Ramos (cell line): ENCODE data around the gene SLC33A1.
"Not testable (repeated sequence)": the region's sequence is repeated elsewhere in the genome, so short reads cannot be mapped to it uniquely, and the experiment has no call there.

Experiments
- in situ Hi-C: fragments of 300-500 bp; cut with MboI; formaldehyde crosslinking; loops from one replicate; pipeline ENCODE4 v1.14.3; 2022; ENCODE audit warnings: low sequenced_read_pairs; ENCODE audit not compliant: unreplicated experiment

The SLC33A1 gene

DNA sequence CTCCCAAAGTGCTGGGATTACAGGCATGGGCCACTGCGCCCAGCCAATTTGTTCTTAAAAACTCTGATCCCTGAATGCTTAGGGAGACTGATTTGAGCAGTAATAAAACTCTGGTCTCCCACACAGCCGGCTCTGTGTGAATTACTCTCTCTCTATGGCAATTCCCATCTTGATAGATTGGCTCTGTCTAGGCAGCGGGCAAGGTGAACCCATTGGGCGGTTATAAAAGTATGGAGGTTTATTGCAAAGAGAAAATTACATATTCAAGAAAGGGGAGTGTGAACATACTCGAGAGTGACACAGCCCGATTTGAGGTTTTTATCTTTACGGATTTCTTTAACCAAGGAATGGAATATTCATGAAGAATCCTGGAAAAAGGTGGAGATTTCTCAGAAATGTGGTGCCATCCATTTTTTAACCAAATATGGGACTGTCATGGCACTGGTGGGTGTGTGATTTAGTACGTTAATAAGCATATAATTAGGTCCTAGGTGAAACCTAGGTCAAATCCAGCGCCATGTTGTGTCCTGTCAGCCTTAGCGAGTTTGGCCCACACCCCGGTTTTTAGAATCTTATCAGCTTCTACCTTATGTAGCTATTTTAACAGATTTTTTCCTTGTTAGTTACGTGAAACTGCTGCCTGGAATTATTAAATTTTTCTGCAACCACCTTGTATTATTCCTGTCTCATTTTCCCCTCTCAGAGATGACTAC is 9.0 kb upstream of the SLC33A1 start:
- in situ Hi-C loops = loop anchor here (25.0 kb wide), 2 partner anchors 776 to 1299 kb away; partner anchors contain the start of genes CCNL1 and MME

- in situ Hi-C loops = loop anchor here (25.0 kb wide), 2 partner anchors 775 to 1300 kb away; partner anchors contain the start of genes CCNL1 and MME
These were observed 8.2 kb upstream of the SLC33A1 start for GRCh38 chr3:155862290-155862982.

DNA sequence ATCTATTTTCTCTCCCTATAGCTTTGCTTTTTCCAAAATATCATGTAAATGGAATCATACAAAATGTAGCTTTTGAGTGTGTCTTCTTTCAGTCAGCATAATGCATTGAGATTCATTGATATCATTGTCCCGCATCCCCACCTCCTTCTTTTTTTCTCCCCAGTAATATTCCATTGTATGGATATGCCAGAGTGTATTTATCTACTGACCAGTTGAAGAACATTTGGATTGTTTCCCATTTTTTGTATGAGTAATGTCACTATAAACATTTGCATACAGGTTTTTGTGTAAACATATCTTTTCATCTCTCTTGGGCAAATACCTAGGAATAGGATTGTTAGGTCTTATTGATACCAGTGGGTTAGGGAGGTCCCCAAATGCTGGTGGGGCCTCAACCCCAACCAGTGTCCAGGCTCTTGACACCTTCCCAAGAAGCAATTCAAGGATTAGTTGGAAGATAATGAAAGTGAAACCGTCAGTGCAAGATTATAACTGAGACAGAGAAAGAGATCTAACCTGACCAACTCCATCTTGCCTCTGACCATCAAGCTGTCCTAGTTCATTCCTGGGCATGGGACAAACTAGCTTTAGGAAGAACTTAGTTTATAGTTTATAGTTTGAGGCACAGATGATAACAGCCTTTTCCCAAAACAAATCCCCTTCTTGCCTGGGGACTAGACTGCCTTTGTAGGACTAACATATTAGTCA is 7.4 kb upstream of the SLC33A1 start:
- in situ Hi-C loops = loop anchor here (25.0 kb wide), 2 partner anchors 774 to 1301 kb away; partner anchors contain the start of genes CCNL1 and MME

DNA sequence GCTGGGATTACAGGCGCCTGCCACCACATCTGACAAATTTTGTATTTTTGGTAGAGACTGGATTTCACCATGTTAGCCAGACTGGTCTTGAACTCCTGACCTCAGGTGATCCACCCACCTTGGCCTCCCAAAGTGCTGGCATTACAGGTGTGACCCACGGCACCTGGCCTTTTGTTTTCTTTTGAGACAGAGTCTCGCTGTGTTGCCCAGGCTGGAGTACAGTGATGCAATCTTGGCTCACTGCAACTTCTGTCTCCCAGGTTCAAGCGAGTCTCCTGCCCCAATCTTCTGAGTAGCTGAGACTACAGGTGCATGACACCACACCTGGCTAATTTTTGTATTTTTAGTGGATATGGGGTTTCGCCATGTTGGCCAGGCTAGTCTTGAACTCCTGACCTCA is 6.2 kb upstream of the SLC33A1 start:
- in situ Hi-C loops = loop anchor here (25.0 kb wide), 2 partner anchors 773 to 1302 kb away; partner anchors contain the start of genes CCNL1 and MME

GRCh38 chr3:155859859-155860258 is 5.6 kb upstream of the SLC33A1 start:
- in situ Hi-C loops = loop anchor here (25.0 kb wide), 2 partner anchors 773 to 1302 kb away; partner anchors contain the start of genes CCNL1 and MME

GRCh38 chr3:155853214-155854140 is 750 bp downstream of the SLC33A1 start:
- in situ Hi-C loops = loop anchor here (25.0 kb wide), 2 partner anchors 766 to 1309 kb away; partner anchors contain the start of genes CCNL1 and MME

- in situ Hi-C loops = loop anchor here (25.0 kb wide), 2 partner anchors 765 to 1310 kb away; partner anchors contain the start of genes CCNL1 and MME
These were observed 1.9 kb downstream of the SLC33A1 start for GRCh38 chr3:155852341-155852740.

DNA sequence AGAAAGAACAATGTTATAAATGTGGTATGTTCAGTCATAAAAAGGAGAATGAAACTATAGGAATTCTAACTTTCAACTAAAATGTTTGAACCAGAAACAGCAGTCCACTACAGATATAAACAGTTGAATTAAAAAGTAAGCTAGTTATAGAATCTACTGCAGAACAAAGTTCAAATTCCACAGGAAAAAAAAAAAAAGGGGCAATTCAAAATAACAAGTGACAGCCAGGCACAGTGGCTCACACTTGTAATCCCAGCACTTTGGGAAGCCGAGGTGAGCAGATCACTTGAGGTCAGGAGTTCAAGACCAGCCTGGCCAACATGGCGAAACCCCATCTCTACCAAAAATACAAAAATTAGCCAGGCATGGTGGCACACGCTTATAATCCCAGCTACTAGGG is 4.8 kb downstream of the SLC33A1 start:
- in situ Hi-C loops = not testable (repeated sequence)

DNA sequence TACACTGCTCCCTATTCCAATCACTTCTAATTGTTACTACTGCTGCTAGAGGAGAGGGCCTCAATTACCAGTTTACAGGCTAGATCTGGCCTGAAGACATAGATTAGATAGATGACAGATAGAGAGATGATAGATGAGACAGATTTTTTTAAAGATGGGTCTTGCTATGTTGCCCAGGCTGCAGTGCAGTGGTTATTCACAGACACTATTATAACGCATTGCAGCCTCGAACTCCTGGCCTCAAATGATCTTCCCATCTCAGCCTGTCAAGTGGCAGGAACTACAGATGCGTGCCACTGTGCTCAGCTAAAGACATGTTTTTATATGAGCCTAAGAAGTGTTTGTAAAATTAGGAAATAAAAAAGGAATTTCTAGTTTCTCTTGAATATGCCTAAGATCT is 6.2 kb downstream of the SLC33A1 start:
- in situ Hi-C loops = no loop called here

- in situ Hi-C loops = no loop called here
These were observed 8.1 kb downstream of the SLC33A1 start for GRCh38 chr3:155846119-155846518.

DNA sequence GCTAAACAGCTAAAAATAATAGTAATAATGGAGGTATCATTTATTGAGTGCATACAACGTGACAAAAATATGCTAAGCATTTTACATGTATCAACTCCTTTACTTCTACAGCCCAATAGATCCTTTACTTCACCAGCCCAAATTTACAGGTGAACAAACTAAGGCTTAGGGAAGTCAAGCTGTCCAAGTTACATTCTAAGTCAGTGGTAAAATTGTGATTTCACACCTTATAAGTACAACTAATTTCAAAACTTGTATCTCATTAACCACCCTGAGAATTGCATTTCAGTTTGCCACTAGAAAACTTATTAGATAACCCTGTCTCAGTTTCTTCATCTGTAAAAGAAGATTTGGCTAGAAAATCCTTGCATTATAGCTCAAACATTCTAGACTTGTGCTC is 10.7 kb downstream of the SLC33A1 start:
- in situ Hi-C loops = no loop called here

DNA sequence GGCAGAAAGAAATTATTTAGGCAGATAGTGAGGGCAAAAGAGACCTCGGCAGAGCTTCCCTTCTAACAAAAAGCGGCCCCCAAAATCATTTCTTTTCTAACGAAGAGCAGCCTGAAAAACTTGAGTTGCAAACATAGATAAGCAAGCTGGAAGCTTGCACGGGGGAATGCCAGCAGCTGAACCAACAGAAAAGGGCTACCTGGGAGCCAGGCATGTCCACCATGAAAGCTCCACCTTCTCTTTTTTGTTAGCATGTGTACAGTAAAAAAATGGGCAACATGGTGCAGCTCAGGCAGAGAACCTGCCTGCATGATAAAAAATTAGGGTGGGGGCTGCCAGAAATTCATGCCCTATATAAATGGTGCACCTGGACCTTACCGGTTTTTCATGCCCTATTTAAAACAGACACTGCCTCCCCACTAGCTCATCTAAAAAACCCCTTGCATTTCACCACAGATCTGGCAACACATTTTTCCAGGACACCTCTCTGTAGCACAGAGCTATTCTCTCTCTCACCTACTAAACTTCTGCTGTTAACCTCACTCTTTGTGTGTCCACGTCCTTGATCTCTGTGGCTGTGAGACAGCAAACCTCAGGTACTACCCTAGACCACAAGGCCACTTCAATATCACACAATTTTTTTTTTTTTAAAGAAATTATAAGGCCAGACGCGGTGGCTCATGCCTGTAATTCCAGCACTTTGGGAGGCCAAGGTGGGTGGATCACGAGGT is 18.7 kb downstream of the SLC33A1 start:
- in situ Hi-C loops = no loop called here

DNA sequence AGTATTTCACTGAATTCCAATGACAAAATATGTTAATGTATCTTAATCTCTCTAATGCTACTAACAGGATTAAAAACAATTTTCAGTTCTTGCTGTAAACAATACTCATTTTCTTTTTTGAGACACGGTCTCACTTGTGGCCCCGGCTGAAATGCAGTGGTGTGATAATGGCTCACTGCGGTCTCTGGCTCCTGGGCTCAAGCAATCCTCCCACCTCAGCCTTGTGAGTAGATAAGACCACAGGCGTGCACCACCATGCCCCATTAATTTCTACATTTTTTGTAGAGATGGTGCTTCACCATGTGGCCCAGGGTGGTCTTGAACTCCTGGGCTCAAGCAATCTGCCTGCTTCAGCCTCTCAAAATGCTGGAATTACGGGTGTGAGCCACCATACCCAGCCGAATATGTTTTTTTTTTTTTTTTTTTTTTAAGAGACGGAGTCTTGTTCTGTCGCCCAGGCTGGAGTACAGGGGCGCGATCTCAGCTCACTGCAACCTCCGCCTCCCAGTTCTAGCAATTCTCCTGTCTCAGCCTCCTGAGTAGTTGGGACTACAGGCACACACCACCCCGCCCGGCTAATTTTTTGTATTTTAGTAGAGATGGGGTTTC is 25.6 kb downstream of the SLC33A1 start:
- in situ Hi-C loops = not testable (repeated sequence)

DNA sequence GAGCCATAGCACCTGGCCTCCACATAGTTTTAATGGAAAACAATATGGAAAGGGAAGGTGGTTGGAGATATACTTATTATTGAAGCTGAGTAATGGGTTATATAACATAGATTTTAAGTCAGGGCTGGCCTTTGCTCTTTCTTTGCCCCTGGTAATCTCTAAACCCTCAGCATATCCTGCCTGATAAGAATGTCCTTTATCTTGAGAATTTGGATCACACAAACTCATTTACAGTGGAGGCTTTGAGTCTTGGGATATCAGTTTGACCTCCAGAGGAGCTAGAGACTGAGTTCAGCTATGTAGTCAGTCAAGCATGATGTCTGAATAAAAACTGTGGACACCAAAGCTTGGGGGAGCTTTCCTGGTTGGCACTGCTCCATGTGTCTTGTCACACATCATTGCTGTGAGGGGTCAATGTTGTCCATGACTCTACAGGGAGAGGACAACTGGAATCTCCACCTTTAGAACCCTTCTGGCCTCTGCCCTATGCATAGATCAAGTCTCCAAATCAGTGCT is 39.1 kb downstream of the SLC33A1 start:
- in situ Hi-C loops = no loop called here

GRCh38 chr3:155813224-155813623 is 41.0 kb downstream of the SLC33A1 start:
- in situ Hi-C loops = not testable (repeated sequence)

GRCh38 chr3:155809181-155809580 is 45.0 kb downstream of the SLC33A1 start:
- in situ Hi-C loops = no loop called here

- in situ Hi-C loops = no loop called here
These were observed 46.4 kb downstream of the SLC33A1 start for GRCh38 chr3:155807823-155808222.
